RKO (cell line): Measurements from ENCODE around the gene NR2F1-AS1.
"Not testable (repeated sequence)": the region's sequence is repeated elsewhere in the genome, so short reads cannot be mapped to it uniquely, and the experiment has no call there.

Experiments
- DNase-seq: peaks from one replicate; pipeline ENCODE4 v3.0.0-alpha.2; 2016; ENCODE audit warnings: low spot score

The NR2F1-AS1 gene

GRCh38 chr5:93576994-93577853 is 3.8 kb downstream of the NR2F1-AS1 start:
- no peak for DNase-seq

GRCh38 chr5:93575461-93576414 is 5.3 kb downstream of the NR2F1-AS1 start:
- no peak for DNase-seq

- no peak for DNase-seq
These were observed 6.3 kb downstream of the NR2F1-AS1 start for GRCh38 chr5:93574491-93575305.

- DNase-seq, result no peak
These were observed 7.4 kb downstream of the NR2F1-AS1 start for GRCh38 chr5:93573354-93574351.

GRCh38 chr5:93572608-93573353 is 8.2 kb downstream of the NR2F1-AS1 start:
- no peak for DNase-seq

GRCh38 chr5:93572101-93572607 is 8.9 kb downstream of the NR2F1-AS1 start:
- no peak for DNase-seq

- DNase-seq, result no peak
These were observed 9.7 kb downstream of the NR2F1-AS1 start for GRCh38 chr5:93571114-93571949.

GRCh38 chr5:93570294-93571113 is 10.5 kb downstream of the NR2F1-AS1 start:
- no peak for DNase-seq

GRCh38 chr5:93569300-93570160 is 11.5 kb downstream of the NR2F1-AS1 start:
- no peak for DNase-seq

- no peak for DNase-seq
These were observed 13.6 kb downstream of the NR2F1-AS1 start for GRCh38 chr5:93567424-93567823.

- DNase-seq, result no peak
These were observed 14.9 kb downstream of the NR2F1-AS1 start for GRCh38 chr5:93566091-93566490.

GRCh38 chr5:93557021-93557604 is 23.9 kb downstream of the NR2F1-AS1 start:
- no peak for DNase-seq

GRCh38 chr5:93549594-93549993 is 31.4 kb downstream of the NR2F1-AS1 start:
- not testable (repeated sequence) for DNase-seq

GRCh38 chr5:93545872-93546271 is 35.1 kb downstream of the NR2F1-AS1 start:
- DNase-seq, result no peak

GRCh38 chr5:93532370-93532769 is 48.6 kb downstream of the NR2F1-AS1 start:
- DNase-seq, result no peak

GRCh38 chr5:93521815-93522214 is 59.2 kb downstream of the NR2F1-AS1 start:
- not testable (repeated sequence) for DNase-seq
